Stimulated activated CD4-positive, alpha-beta T cell treated with anti-CD3 and anti-CD28 coated beads, Interleukin-15, amount 100 ng/mL, for 48 hours (primary cell): ENCODE data around the gene CIT.
"Not testable (repeated sequence)": the region's sequence is repeated elsewhere in the genome, so short reads cannot be mapped to it uniquely, and the experiment has no call there.

Experiments used
- DNase-seq, 2 donors: peaks; one replicate each; pipeline ENCODE4 v3.0.0-alpha.2; 2020; ENCODE audit warnings: low read depth in 2 of 2

The CIT gene

GRCh38 chr12:119744900-119745606 lies 132.1 kb downstream of the CIT start:
- no peak for DNase-seq

- DNase-seq = no peak
These were observed 134.4 kb downstream of the CIT start for GRCh38 chr12:119742700-119743099.

DNA sequence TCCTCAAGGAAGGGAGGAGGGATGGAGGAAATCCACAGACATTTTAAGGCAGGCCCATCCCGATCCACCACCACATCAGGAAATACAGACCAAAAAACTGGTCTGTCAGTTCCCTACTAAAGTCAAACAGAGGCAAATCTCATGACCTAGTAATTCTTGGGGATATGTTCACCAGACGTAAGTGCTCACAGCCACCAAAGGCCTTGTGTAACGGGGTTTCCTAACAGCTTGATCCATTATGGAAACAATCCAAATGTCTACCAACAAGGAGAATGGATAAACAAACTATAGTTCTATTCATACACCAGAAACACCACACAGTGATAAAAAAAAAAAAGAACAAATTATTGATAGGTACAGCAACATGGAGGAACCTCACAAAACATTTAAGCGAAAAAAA lies 136.3 kb downstream of the CIT start:
- DNase-seq = no peak

DNA sequence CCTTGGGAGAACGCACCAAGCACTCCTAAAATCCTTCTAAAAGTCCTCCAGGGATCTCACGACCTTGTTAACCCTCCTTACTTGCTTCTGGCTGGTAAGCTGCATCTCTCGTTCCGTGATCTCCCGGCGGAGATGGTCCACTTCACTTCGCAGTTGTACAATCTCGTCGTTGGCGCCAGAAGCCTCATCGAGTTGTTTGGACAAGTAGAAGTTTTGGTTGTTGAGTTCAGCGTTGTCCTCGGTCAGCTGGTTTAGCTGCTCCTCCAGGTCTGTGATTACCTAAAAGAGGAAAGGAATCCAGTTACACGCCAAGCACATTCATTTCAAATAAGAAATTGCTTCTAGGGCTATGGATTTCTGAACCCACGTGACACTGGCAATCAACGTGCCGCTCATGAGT lies 142.0 kb downstream of the CIT start:
- no peak for DNase-seq

- DNase-seq = no peak
These were observed 146.7 kb downstream of the CIT start for GRCh38 chr12:119730381-119730780.

DNA sequence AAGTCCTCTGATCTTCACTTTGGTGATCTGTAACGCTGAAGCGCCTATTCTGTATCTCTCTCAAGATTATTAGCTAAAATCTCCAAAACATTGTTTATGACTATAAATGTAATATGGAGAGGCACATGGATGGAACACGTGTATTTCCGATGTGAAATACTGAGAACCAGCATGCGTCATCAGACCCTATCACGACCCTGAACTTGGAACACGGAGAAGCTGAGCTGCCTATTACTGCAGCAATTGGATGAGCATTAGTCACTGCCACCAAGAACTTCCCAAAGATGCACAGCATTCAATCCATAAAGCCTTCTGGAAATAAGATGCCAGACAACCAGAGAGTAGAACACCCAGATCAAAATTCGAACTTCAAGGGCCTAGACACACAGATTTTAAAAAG lies 147.2 kb downstream of the CIT start:
- no peak for DNase-seq

DNA sequence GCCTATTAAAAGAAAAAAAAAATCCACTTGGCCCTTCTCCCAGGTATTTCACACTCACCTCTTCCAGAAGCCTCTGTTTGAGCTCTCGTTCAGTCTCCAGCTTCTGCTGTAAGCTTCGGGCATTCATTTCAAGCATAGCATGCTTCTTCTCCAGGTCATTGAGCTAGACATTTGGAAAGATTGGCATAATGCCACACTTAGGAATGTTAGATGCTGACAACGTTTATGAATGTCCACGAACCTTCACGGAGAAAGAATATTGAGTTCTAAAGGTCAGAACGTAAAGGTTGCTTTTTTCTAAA lies 148.7 kb downstream of the CIT start:
- DNase-seq = no peak

GRCh38 chr12:119727600-119728443 lies 149.3 kb downstream of the CIT start:
- DNase-seq = no peak

DNA sequence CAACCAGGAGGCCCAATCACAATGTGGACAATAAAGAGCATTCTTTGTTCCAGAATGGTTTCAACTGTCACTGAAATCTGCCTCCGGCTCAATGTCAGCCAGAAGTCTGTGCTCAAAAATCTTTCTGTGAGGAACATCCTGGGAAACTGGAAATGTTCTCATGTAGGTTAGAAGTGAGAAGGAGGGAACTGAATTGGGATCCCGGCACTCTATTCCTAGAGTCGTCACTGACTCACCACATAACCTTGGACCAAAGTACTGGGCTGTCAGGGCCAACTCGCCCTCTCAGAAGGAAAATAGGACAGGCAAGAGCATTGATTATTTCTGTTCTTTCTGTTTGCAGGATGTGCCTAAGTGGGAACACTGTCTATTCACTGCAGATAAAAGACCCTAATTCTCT lies 151.6 kb downstream of the CIT start:
- no peak for DNase-seq

GRCh38 chr12:119721306-119721705 lies 155.8 kb downstream of the CIT start:
- no peak for DNase-seq

DNA sequence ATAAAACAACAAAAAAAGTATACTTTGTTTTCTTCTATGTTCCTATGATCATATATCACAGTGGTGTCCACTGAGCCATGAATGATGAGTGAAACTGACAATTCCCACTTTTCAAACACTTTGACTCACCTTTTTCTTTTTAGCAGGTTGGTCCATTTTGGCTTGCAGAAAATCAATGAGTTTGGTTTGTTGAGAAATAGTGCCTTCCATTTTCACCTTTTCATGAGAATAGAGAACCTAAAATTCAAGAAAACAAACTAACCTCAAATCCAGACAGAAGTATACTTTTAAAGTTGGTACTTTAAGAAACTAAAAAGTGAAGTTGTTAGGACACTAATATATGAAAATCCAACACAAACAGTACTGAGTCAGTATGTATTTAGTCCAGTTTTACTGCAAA lies 156.8 kb downstream of the CIT start:
- DNase-seq = no peak

GRCh38 chr12:119718141-119718540 lies 159.0 kb downstream of the CIT start:
- DNase-seq = no peak

DNA sequence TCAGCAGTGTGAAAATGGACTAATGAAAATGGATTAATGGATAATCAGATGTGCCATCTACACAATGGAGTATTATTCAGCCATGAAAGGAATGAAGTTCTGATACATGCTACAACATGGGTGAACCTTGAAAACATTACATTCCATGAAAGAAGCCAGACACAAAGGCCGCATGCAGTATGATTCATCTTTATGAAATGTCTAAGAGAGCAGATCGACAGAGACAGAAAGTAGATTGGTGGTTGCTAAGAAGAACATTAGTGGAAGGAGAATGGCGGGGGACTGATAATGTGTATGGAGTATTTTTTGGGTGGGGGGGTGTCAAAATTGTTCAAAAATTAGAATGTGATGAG lies 161.9 kb downstream of the CIT start:
- no peak for DNase-seq

- no peak for DNase-seq
These were observed 162.4 kb downstream of the CIT start for GRCh38 chr12:119714614-119715267.

DNA sequence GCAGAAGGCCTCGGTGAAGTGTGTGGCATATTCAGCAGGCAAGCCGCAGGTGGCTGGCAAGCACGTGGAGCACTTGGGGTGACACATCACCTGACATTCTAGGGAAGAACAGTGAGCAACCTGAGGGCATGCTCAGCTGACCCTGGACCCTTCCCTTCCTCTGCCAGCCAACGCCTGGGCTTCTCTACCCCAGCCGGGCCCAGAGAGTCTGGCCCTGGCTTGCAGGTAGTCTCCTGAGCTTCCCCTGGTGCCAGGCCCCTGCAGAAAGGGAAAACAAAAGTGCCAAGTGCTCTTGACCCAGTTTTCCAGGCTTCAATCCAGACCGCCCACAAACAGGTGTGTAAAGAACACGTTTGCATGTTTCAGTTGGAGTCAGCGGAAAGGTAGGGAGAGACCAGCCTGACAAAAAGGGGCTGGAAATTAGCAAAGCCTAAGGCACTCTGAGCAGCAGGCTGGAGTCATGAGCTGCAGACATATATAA lies 163.5 kb downstream of the CIT start:
- DNase-seq = no peak

- DNase-seq = no peak
These were observed 164.4 kb downstream of the CIT start for GRCh38 chr12:119712721-119713120.

DNA sequence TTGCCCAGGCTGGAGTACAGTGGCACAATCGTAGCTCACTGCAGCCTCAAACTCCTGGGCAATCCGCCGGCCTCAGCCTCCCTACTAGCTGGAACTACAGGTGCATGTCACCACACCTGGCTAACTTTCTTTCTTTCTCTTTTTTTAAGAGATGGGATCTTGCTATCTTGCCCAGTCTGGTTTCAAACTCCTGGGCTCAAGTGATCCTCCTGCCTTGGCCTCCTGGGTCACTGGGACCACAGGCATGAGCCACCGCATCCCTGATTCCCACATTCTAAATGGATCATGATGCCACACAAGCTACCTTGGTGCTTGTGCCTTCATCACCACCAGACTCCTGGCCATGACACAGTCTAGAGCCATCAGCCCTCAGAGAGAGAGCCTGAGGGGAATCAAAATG lies 165.4 kb downstream of the CIT start:
- DNase-seq = no peak

DNA sequence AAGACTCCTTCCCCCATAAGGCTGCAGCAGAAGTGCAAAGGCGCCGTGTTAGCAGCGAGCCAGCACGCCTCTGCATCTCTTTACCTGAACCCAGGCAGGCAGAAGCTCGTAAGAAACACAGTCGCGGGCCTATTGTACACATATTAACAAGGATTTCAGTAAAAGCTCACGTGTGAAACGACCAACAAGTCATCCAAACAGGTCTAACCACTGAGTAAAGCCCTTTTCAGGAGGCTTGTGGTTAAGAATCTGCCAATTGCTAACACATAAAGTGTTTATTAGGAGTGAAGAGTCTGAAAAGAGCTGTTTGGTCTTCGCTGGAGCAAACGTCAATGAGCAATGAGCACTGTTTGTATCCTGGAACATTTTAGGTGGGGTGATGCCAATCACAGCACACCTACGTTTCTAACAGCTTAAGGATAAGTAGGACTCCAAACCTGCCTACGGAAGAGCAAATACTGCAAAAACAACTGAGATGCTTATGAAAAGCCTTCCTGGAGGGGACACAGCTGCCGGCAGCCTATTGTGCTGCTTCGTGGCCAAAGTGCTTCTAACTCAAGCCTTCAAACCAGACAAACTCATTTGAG lies 166.1 kb downstream of the CIT start:
- DNase-seq = no peak

DNA sequence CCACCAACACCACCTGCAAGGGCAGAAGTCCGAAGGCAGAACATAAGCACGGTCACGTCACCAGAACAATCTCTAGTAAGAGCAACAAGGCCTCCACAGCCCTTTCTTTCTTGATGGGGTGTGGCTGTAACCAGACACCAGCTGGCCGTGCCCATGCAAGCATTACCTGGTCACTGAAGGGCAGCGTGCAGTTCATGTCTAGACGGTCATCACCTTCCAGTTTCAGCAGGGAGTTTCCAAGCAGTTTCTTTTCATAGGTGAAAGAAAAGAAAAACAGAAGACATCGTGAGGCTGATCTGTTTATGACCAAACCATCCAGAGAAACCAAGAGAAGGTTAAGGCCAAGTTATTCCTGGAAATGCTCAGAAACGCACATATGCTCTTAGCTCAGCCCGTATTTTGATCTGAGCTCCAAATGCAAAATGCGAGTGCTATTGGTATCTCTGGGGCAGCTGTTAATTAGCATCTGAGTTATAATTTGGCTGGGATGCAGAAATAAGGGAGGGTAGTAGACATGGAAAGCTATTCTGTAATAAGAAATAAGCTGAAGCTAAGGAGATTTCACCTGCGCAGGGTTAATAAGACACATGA lies 166.7 kb downstream of the CIT start:
- no peak for DNase-seq

- not testable (repeated sequence) for DNase-seq
These were observed 170.7 kb downstream of the CIT start for GRCh38 chr12:119706427-119706826.

- DNase-seq = no peak
These were observed 171.9 kb downstream of the CIT start for GRCh38 chr12:119705182-119705581.

DNA sequence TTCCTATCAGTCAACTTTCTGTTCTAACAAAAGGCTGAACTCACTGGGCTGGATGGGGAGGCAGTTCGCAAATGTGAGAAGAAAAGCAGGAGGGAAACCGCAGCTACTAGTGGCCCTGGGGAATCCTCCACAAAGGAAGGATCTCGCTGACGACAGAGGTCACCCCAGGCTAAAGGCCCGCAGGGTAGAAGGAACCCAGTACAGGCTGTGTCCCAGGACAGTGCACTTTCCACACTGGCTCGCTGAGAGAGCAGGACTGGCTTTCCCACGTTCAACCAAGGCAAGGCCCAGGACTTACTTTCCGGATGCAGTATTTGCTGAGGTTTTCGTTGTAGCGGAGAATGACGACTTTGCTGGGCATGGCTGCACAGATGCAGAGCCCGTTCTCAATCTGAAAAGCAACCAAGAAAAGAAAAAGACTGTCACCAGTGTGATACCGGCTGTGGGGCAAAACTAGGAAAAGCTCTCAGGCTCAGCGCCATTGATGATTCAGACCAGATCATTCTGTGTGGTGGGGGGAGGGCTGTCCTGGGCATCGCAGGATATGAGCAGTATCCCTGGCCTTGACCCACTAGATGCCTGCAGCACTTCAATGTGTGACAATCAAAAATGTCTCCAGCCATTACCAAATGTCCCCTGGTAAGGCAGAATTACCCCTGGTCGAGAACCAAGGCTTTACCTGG lies 172.9 kb downstream of the CIT start:
- no peak for DNase-seq
